PC-9 (cell line): ENCODE results near the gene SLC66A2.

Source experiments
- CTCF ChIP-seq: fragments of 200-600 bp; sonication (generic); conservative IDR thresholded peaks from 2 replicates; pipeline ENCODE4 v1.6.1; 2017; ENCODE audit warnings: mixed run types, antibody characterized with exemption, mild to moderate bottlenecking, moderate library complexity
- EZH2 ChIP-seq: fragments of 200-600 bp; sonication (generic); IDR thresholded peaks from 2 replicates; pipeline ENCODE4 v1.8.0; 2017; ENCODE audit warnings: antibody characterized with exemption, low read depth

GRCh38 chr18:79954791-79955190, 3.3 kb upstream of the SLC66A2 start:
- TF ChIP-seq CTCF, result no peak
- TF ChIP-seq EZH2, result no peak
